Umbilical cord (tissue), 2 donors: ENCODE results near the gene NFKBIB. TPM values are rescaled to one million over a fixed set of nuclear protein-coding genes. Genes with fewer than 3 reads are reported as not detected.

ENCODE experiments used
- DNase-seq: peaks from one replicate; pipeline ENCODE4 v3.0.0-alpha.2; 2015; ENCODE audit warnings: low spot score
- total RNA-seq: library from RNA; depleted of rRNA; stranded (reverse); fragments of >200 nt; gene quantifications from one replicate; pipeline ENCODE4 v1.2.3, GENCODE V29; 2014; ENCODE audit warnings: low replicate concordance; ENCODE audit not compliant: insufficient read depth

NFKBIB gene
- total RNA-seq, 1 donor from 2014 or later = 11.8 TPM

DNA sequence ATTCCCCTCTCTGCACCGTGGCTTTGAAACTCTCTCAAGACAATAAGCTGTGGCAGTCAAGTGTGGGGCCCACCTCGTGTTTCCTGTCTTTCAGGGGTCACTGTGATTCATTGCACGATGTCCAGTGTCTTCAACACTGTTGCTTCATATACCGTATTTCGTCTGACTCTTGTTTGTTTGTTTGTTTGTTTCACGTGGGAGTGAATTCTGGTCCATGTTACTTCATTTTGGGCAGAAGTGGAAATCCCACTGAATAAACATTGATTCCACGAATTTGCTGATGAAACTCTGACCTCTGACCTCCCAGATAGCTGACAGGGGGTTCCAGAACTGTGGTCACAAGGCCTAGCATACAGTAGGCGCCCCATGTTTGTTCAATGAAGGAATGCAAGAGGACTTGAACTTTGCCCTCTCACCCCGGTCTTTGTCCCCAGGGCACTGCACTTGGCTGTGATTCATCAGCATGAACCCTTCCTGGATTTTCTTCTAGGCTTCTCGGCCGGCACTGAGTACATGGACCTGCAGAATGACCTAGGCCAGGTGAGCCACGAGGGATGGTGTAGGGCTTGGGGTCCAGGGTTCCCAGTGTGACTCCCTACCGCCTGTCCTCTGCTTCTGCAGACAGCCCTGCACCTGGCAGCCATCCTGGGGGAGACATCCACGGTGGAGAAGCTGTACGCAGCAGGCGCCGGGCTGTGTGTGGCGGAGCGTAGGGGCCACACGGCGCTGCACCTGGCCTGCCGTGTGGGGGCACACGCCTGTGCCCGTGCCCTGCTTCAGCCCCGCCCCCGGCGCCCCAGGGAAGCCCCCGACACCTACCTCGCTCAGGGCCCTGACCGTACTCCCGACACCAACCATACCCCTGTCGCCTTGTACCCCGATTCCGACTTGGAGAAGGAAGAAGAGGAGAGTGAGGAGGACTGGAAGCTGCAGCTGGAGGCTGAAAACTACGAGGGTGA lies 5.1 kb downstream of the NFKBIB start:
- DNase-seq = no peak

DNA sequence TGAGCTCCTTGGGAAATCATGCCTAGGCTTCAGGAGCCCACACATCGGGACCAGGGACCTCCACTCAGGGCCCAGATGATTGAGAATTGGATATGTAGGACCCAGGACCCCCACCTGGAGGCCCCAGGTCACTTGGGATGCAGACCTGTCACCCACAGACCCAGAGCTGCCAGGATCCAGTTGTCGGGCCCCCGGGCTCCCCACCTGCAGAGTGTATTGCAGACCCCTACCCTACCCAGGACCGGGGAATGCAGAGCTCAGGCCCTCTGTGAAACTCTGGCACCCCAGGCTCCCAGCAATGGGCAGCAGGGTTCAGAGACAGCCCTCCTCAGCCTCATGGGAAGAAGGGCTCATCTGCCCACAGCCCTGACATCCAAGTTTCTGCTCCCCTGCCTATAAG lies 5.9 kb downstream of the NFKBIB start:
- DNase-seq = no peak

DNA sequence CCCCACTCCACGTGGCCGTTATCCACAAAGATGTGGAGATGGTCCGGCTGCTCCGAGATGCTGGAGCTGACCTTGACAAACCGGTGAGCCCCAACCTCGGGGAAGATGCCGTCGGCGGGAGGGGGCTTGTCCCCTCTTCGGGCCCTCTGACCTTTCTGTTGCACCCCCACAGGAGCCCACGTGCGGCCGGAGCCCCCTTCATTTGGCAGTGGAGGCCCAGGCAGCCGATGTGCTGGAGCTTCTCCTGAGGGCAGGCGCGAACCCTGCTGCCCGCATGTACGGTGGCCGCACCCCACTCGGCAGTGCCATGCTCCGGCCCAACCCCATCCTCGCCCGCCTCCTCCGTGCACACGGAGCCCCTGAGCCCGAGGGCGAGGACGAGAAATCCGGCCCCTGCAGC lies 7.5 kb downstream of the NFKBIB start:
- DNase-seq = no peak

DNA sequence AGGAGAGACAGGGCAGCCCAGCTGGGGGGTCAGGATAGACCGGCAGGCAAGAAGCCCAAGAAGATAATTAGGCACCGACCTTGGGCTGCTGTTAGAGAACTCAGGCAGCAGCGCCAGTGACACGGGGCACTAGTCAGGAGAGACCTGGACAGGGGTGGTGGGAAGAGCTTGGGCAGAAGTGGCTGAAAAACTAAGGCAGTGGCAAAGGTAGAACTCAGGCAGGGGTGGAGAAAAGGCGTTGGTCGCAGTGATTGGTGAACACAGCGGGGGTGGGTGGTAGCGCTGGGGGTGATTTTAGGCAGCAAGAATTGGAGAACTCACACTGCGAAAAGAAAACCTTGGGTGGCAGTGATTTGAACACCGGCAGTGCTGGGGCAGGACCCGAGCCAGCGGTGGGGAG lies 7.9 kb downstream of the NFKBIB start:
- DNase-seq = no peak

DNA sequence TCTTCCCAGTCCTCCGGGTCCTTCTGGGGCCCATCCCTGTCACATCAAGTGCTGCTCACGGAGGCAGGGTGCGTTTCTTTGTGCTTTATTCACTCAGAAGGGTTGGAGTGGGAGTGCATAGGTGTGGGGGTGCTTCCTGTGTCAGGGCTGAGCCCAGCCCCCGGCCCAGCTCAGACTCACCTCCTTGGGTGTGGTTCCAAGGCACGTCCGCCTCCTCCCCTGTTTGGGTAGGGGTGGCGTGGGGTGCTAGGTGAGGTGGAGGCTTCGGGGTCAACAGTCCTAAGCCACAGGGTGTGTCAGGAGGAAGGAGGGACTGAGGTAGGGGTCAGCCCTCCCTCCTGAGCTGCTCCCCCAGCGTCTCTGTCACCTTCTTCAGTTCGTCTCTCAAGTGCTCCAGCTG lies 9.1 kb downstream of the NFKBIB start:
- DNase-seq = no peak

DNA sequence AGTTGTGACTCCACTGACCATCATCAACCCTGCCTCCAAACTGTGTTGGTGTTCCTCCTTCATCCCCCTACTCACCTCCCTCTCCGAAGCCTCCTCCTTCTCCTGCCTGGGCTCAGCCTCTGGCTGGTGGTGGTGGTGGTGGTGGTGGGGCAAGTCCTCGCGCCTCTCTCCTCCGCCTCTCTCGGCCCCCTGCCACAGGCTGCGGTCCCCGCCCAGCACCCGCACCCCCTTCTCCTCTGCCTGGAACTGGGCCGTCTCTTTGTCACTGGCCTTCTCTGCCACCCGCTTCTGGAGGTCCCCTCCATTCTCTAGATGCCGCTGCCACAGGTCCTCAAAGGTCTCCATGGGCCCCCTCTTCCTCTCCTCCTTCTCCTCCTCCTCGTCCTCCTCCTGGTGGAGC lies 10.7 kb downstream of the NFKBIB start:
- DNase-seq = no peak

DNA sequence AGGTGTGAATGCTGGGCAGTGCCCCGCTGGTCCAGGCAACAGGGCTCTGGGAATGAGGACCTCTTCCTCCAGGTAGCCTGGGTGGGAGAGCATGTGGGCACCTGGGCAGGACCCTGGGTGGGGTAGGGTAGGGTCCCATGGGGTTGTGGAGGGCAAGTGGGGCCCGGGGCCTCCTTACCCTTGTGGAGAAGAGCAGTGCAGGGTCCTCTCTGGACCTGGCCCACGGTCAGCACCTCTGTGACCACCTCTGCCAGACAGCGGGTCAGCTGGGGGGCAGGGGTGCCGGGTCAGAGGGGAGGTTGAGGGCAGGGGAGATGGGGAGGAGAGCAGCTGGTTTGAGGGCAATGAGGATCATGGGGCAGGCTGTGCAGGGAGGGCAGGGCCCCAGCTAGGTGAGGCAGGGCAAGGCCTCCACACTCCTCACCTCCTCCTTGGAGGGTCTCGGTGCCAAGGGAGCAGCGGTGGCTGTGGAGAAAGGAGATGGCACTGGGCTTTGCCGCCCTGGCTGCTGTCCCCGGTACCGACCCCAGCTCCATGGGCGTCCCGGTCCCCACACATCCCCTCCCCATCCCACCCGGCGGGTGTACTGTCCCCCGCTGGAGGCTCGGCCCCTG lies 11.7 kb downstream of the NFKBIB start:
- DNase-seq = no peak

DNA sequence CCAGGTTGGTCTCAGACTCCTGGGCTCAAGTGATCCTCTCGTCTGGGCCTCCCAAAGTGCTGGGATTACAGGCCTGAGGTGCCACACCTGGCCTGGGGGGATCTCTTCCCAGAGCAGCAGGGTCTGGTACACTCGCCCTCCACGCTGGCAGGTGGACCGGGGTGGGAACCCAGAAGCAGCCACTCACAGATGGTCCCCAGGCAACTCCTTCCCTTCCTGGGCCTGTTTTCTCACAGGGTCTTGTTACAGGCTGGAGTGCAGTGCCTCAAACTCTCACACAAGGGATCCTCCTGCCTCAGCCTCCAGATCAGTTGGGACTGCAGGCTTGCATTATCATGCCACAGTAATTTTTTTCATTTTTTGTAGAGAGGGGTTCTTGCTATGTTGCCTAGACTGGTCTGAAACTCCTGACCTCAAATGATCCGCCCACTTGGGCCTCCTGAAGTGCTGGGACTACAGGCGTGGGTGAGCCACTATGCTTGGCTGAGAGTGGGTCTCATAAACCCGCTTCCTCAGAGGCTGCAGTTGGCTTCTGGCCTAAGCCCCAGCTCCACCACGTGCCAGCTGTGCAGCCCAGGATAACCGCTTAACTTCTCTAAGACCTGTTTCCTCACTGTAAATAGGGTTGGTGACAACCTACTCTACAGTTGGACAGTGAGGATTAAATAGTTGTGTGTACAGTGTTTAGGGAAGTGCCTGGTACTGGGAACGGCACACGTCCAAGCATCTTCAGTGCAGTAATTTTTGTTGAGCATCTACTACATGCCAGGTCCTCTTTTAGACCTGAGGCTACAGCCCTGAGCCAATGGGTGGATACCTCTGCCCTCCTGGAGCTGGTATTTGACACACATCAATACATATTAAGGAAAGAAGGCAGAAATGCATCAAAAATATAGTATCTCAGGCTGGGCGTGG lies 13.1 kb downstream of the NFKBIB start:
- peak; percentile 20 for DNase-seq

DNA sequence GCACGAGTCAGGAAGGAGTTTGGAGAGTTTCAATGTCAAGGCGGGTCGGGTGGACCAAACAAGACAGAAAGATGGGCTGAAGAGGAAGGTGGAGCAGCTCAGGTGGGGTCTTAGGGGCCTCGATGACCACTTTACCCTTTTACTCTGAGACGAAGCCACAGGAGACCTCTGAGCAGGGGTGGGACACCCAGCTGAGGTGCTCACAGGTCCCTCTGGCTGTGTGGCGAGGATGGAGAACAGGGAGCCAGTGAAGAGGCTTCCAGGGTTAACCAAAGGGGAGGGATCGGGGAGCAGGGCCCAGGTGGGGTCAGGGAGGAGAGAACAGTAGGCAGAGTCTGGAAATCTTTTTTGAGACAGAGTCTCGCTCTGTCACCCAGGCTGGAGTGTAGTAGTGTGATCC lies 14.2 kb downstream of the NFKBIB start:
- DNase-seq = no peak

DNA sequence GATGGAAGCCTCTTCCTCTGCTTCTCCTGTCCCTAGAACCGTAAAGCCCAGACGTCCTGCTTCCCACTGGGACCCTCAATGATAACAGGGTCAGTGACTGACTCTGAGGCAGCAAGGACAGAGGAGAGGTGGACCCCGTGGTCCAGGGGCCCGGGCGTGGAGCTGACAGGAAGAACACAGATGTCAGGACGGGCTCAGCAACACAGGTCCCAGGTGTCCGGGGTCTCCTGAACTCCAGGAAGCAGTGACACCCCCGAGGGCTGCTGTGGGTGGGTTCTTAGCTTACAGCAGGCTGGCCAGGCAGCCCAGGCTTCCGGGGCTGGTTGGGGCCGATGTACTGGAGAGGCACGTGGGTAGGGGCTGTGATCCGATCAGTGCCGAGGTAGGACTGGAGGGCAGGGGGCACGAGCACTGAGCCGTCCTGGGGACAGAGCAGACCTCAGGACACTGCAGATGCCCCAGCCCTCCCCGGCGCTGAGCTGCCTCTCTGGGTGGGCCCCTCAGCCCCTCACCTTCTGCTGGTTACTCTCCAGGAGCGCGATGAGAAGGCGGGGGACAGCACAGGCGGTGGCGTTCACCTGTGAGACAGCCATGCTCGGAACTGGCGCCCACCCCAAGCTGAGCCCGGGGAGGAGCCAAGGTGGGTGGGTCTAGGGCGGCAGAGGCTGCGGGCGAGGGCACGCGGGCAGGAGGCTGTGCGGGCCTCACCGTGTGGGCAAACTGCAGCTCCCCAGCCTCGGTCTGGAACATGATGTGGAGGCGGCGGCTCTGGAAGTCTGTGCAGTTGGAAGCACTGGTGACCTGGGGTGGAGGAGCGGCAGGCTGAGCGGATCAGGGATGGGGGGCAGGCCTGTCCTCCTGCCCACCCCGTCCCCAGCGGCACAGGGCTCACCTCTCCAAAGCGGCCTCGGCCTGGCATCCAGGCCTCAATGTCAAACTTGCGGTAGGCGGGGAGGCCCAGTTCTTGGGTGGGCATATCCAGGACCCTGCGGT lies 15.9 kb downstream of the NFKBIB start:
- DNase-seq = no peak

DNA sequence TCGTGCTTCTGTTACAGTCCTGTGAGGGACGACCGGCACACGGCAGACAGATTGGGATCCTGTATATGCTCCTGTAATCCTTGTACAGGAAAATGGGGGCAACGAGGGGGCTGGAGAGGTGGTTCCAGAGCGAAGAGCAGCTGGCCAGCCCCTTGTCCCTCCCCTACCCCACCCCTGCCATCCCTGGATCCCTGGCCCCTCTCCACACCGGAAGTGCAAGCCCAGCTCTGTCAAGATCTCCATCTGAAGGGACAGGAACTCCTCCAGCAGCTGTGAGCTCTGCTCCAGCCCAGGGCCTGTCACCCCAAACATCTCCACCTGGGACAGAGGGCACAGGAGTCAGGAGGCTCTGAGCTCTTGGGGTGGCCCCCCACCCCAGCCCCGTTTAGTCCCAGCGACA lies 17.7 kb downstream of the NFKBIB start:
- DNase-seq = no peak

DNA sequence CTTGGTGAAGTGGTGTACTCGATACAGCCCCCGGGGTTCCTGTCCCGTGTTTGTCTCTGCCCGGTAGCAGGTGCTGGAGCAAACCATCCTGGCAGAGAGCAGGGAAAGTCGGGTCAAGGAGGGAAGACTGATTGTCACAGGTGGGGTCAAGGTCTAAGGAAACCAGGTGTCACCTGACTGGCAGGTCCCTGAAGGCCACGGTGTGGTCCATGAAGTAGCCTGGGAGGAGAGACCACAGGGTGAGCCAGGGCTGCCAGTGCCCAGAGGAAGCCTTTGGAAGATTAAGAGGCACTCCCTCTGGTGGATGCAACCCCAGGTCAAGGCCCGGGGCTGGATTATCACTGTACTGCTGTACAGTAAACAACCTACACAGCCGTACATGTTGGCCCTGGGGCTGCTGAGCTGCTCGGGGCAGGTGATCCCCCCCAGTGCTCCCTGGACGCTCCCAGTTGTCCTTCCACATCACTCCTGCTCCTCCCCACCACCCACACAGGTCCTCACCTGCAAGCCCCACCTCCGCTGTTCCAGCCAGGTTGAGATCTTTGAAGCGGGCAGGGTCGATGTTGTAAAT lies 18.2 kb downstream of the NFKBIB start:
- DNase-seq = no peak

DNA sequence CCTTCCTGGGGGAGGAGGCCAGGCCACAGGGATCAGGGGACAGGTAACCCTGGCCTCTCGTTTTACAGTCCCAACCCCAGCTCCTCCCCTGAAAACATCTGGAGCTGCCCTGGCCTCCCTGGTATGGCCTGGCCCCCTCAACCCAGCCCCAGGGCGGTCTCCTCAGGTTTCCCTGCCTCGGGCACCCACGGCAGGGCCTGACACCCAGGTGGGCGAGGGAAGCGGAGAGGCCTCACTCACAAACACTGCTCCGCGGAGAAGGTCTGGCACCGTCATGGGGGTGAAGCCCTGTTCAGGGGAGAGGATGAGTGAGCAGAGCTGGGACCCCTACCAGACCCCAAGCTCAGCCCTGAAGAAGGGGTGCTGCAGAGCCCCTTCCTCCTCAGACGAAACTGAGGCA lies 18.8 kb downstream of the NFKBIB start:
- DNase-seq = no peak

DNA sequence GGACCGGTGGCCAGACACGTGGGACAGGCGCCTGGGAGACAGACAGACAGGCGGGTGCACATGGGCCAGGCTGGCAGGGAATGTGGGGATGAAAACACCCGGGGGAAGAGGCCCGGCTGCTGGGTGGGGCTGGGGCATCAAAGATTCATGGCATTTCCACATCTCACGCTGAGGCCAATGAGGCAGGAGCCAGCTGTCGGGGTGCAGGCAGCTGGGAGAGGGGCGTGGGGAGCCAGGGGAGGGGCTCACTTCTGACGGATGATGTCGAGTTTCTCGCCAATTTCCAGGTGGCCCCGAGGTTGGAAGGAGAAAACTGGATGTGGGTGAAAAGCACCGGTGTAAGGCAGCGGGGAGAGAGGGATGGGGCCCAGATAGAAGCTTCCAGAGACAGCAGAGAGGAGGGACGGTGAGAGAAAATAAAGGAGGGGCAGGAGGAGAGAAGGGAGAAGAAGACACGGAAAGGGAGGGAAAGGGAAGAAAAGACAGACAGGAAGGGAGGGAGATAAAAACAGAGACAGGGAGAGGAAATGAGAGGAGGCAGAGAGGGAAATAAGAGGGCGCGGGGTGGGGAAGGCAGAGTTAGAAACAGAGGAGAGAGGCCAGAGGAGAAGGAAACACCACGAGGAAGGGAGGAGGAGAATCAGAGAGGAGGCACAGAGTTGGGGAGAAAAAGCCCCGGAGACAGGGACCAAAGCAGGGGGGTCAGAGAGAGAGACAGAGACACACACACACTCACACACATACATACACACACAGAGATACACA lies 20.2 kb downstream of the NFKBIB start:
- peak; percentile 40 for DNase-seq

DNA sequence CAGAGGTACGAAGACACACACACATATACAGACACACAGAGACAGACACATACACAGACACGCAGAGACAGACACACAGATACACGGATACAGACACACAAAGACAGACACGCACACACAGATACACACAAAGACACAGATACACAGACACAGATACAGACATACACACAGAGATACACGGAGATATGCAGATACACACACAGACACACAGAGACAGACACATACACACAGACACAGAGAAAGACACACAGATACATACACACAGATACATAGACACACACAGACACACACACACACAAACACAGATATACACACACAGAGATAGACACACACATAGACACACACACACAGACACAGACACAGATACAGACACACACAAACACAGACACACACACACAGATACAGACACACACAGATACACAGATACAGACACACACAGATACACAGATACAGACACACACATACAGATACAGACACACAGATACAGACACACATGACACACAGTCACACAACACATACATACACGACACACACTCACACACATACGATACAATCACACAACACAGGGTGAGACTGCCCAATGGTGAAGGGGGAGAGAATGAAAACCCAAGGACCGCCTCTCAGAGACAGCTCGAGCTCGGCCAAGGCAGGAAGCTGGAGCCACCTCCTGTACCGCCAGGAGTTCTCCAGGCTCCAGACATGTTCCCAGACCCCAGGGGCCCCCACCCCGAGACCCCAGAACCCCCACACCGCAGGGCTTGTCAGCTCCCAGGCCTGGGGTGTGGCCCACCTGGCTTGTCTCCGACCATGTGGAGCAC lies 21.0 kb downstream of the NFKBIB start:
- DNase-seq = no peak

DNA sequence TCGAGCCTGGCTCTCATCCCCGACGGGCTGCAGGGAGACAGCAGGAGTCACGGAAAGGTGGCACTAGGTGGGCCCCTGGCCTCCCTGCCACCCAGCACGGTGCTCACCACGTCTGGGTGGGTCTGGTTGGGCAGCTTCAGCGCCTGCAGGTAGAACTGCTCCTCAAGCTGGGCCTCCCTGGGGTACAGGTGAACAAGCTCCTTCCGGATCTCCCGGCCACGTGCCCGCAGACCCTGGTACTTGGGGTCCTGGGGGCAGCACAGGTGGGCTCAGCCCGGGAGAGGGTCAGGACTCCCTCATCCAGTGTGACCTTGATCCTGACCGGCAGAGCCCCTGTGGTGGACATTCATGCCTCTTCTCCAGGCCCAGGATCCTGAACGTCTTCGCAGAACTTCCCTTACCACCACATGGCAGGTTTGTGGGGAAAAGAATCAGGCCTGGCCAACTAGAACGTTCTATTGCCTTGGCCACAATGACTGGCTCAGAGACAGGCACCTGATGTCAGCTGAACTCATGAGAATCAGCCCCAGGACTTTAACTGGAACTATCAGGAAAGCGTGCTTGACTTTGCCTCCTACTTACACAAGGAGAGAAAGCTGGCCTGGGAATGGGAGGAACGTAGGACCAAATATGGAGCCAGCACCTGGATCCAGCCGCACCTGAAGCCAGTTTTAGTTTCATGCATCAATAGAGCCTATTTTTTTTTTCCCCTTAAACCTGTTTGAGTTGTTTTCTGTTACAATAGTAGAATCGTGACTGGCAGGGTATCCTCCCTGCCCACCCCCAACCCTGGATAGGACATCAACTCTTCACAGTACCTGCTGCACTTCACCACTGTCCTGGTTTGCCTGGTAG lies 21.9 kb downstream of the NFKBIB start:
- no peak for DNase-seq

DNA sequence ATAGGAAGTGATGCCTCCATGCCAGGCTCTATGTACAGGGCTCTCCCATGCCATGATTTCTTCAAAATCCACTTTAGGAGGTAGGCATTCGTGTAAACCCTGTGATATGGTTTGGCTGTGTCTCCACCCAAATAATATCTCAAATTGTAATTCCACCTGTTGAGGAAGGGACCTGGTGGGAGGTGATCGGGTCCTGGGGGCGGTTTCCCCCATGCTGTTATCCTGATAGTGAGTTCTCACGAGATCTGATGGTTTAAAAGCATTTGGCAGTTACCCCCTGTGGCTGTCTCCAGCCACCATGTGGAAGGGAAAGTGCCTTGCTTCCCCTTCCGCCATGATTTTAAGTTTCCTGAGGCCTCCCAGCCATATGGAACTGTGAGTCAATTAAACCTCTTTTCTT lies 22.7 kb downstream of the NFKBIB start:
- DNase-seq = no peak

DNA sequence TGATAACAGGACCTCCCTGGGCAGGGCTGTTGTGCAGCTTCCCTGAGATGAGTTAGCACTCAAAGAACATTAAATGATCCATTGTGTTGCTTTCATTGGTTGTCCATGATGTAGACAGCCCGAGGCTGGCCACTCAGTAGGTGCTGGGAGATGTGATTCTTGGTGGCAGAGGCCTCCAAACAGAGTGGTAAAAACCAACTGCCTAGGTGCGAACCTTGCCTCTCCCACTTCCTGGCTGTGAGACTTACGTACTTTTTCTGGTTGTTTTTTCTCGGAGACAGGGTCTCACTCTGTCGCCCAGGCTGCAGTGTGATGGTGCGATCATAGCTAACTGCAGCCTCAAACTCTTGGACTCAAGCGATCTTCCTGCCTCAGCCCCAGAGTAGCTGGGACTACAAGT lies 24.6 kb downstream of the NFKBIB start:
- DNase-seq = no peak
